Right hindlimb (tissue), 1 donor: ENCODE measurements around the gene SNX10.

Experiments
- DNase-seq: peaks from one replicate; pipeline ENCODE4 v3.0.0-alpha.2; 2018

The SNX10 gene

GRCh38 chr7:26372704-26373103 lies 81.0 kb downstream of the SNX10 start:
- DNase-seq: no peak

- no peak for DNase-seq
These were observed 83.1 kb downstream of the SNX10 start for GRCh38 chr7:26374647-26375373.

- no peak for DNase-seq
These were observed 84.1 kb downstream of the SNX10 start for GRCh38 chr7:26375726-26376174.

GRCh38 chr7:26376175-26376917 lies 84.7 kb downstream of the SNX10 start:
- DNase-seq: peak; percentile 51

- DNase-seq: no peak
These were observed 86.4 kb downstream of the SNX10 start for GRCh38 chr7:26378016-26378415.

GRCh38 chr7:26379711-26380110 lies 88.0 kb downstream of the SNX10 start:
- no peak for DNase-seq

GRCh38 chr7:26381476-26382353 lies 90.1 kb downstream of the SNX10 start:
- no peak for DNase-seq

GRCh38 chr7:26385240-26385639 lies 93.6 kb downstream of the SNX10 start:
- DNase-seq: no peak

- DNase-seq: no peak
These were observed 96.1 kb downstream of the SNX10 start for GRCh38 chr7:26387731-26388130.

- no peak for DNase-seq
These were observed 96.6 kb downstream of the SNX10 start for GRCh38 chr7:26388256-26388655.

GRCh38 chr7:26390016-26390415 lies 98.4 kb downstream of the SNX10 start:
- no peak for DNase-seq

GRCh38 chr7:26393818-26394217 lies 102.2 kb downstream of the SNX10 start:
- no peak for DNase-seq

GRCh38 chr7:26397332-26397731 lies 105.7 kb downstream of the SNX10 start:
- peak; percentile 48 for DNase-seq

- no peak for DNase-seq
These were observed 106.2 kb downstream of the SNX10 start for GRCh38 chr7:26397796-26398426.

- DNase-seq: peak; percentile 87
These were observed 106.7 kb downstream of the SNX10 start for GRCh38 chr7:26398427-26398755.

- DNase-seq: peak; percentile 69
These were observed 107.3 kb downstream of the SNX10 start for GRCh38 chr7:26398756-26399509.

GRCh38 chr7:26399736-26400135 lies 108.1 kb downstream of the SNX10 start:
- no peak for DNase-seq

- DNase-seq: no peak
These were observed 112.0 kb downstream of the SNX10 start for GRCh38 chr7:26403640-26404039.

- no peak for DNase-seq
These were observed 112.7 kb downstream of the SNX10 start for GRCh38 chr7:26404189-26404996.

GRCh38 chr7:26406433-26406832 lies 114.8 kb downstream of the SNX10 start:
- no peak for DNase-seq
